GM12891 (cell line): ENCODE data around the gene SND1.

Source experiments
- DNase-seq: peaks from one replicate; pipeline ENCODE4 v3.0.0; 2011; ENCODE audit warnings: low spot score; ENCODE audit not compliant: insufficient read length
- FAIRE-seq: peaks from 2 replicates; lab custom pipeline; 2011; peaks lifted over from hg19 to GRCh38; lab: Jason Lieb, UNC
- PAX5 ChIP-seq: IDR thresholded peaks from 2 replicates; pipeline ENCODE4 v1.6.1; 2011; ENCODE audit warnings: low read length, moderate library complexity, mild to moderate bottlenecking; ENCODE audit not compliant: insufficient read depth, severe bottlenecking
- POLR2A ChIP-seq: IDR thresholded peaks from 2 replicates; pipeline ENCODE4 v1.6.1; 2011; ENCODE audit warnings: low read depth, low read length, control low read depth
- POLR2AphosphoS5 ChIP-seq: IDR thresholded peaks from 2 replicates; pipeline ENCODE4 v1.6.1; 2011; ENCODE audit warnings: low read depth, low read length, control low read depth
- POU2F2 ChIP-seq: IDR thresholded peaks from 2 replicates; pipeline ENCODE4 v1.6.1; 2011; ENCODE audit warnings: low read depth, mild to moderate bottlenecking, control low read depth, low read length, moderate library complexity
- SPI1 ChIP-seq: IDR thresholded peaks from 2 replicates; pipeline ENCODE4 v1.6.1; 2011; ENCODE audit warnings: low read depth, low read length, control low read depth
- TAF1 ChIP-seq: IDR thresholded peaks from 2 replicates; pipeline ENCODE4 v1.6.1; 2011; ENCODE audit warnings: low read depth, low read length, control low read depth

The SND1 gene

GRCh38 chr7:127741764-127742375 lies 89.9 kb downstream of the SND1 start:
- no peak for DNase-seq
- FAIRE-seq: no peak
- TF ChIP-seq TAF1: no peak
- no peak for TF ChIP-seq PAX5
- TF ChIP-seq POU2F2: no peak

GRCh38 chr7:127745445-127745844 lies 93.5 kb downstream of the SND1 start:
- no peak for DNase-seq
- FAIRE-seq: no peak
- TF ChIP-seq PAX5 (no peak), TAF1 (no peak), POU2F2 (no peak)

DNA sequence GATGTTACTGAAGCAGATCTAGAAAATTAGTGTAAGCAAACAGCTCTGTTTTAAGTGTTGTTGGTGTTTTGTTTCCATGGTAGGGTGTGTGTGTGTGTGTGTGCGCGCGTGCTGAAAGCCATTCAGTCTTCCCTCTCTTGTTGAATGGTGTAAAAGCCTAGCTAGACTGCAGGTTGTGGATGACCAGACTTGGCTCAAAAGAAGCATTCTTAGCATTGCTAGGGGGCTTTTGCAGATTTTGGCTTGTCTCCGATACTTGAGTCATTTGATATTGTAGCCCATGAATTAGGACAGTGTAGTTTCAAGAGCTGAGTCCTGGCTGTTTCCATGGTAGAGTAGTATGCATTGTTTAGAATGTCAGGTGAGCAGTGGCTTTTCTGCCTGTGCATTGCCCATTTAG lies 99.1 kb downstream of the SND1 start:
- no peak for DNase-seq
- TF ChIP-seq POU2F2 (no peak), POLR2AphosphoS5 (no peak), POLR2A (no peak), SPI1 (no peak), PAX5 (no peak), TAF1 (no peak)
- FAIRE-seq: no peak

- no peak for TF ChIP-seq TAF1
- TF ChIP-seq POU2F2: no peak
- TF ChIP-seq SPI1: no peak
- TF ChIP-seq PAX5: no peak
- TF ChIP-seq POLR2AphosphoS5: no peak
- no peak for TF ChIP-seq POLR2A
- DNase-seq (no peak), FAIRE-seq (no peak)
These were observed 99.8 kb downstream of the SND1 start for GRCh38 chr7:127751490-127752448.

- FAIRE-seq (no peak), DNase-seq (no peak)
- TF ChIP-seq SPI1 (no peak), POU2F2 (no peak), PAX5 (no peak), TAF1 (no peak), POLR2A (no peak), POLR2AphosphoS5 (no peak)
These were observed 100.8 kb downstream of the SND1 start for GRCh38 chr7:127752829-127753228.

GRCh38 chr7:127754457-127754856 lies 102.5 kb downstream of the SND1 start:
- no peak for FAIRE-seq
- TF ChIP-seq POLR2AphosphoS5 (no peak), PAX5 (no peak), SPI1 (no peak), TAF1 (no peak), POU2F2 (no peak), POLR2A (no peak)
- DNase-seq: no peak

GRCh38 chr7:127755521-127755920 lies 103.5 kb downstream of the SND1 start:
- FAIRE-seq (no peak), DNase-seq (no peak)
- TF ChIP-seq POLR2AphosphoS5 (no peak), TAF1 (no peak), SPI1 (no peak)

- no peak for FAIRE-seq
- TF ChIP-seq POLR2A (no peak), SPI1 (no peak), TAF1 (no peak), POLR2AphosphoS5 (no peak), POU2F2 (no peak), PAX5 (no peak)
- DNase-seq: no peak
These were observed 104.0 kb downstream of the SND1 start for GRCh38 chr7:127755965-127756364.

DNA sequence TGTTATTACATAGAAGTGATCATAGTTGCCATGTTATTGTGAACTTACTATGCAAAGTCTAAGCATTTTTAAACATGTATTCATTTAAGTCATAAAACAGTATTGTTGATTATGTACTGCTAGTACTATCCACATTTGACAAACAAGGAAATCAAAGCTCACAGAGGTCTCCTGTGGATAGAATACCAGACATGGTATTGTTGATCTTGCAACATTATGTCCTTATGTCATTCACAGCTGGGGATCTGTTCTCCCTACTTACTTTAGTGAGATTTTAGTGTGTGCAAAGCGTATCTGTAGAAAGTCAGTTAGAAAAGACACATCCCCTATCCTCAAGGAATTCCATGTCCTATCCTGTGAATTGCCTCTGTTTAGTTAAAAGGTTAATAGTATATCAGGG lies 106.1 kb downstream of the SND1 start:
- no peak for DNase-seq
- no peak for TF ChIP-seq TAF1
- no peak for TF ChIP-seq SPI1
- no peak for TF ChIP-seq PAX5
- TF ChIP-seq POLR2AphosphoS5: no peak
- no peak for TF ChIP-seq POLR2A
- TF ChIP-seq POU2F2: no peak
- no peak for FAIRE-seq

- DNase-seq: no peak
- FAIRE-seq: no peak
- TF ChIP-seq SPI1 (no peak), POU2F2 (no peak), POLR2AphosphoS5 (no peak)
These were observed 106.9 kb downstream of the SND1 start for GRCh38 chr7:127758845-127759244.
